ENCODE data around the gene PAMR1.

PAMR1 gene
- 0 reads per million in 3 donors for total RNA-seq

GRCh38 chr11:35525501-35526175, at the start of gene PAMR1:
TSS of gene PAMR1 (minus strand) at chr11:35525616. CDS start at chr11:35525585, 31 bp downstream.
- Histone ChIP-seq H3K4me1 (ENCODE audit: control insufficient read depth, insufficient read depth, low read length, poor library complexity, severe bottlenecking) (peaks cover 5% of the 10 kb centered on the region), H3K4me3 (ENCODE audit: insufficient read depth, low read depth, low read length, poor library complexity, severe bottlenecking) (no peak within 1 kb of the TSS), H3K27ac (ENCODE audit: insufficient read depth, low read length, poor library complexity, severe bottlenecking) (no peak within 1 kb of the TSS), H3K27me3 (replicated peaks; ENCODE audit: control insufficient read depth, insufficient read depth, low read length, poor library complexity, severe bottlenecking) (peaks cover 17% of the 10 kb centered on the region), H3K36me3 (ENCODE audit: control insufficient read depth, insufficient read depth, low read length) (no peaks in the 10 kb centered on the region), H3K9me3 (ENCODE audit: control insufficient read depth, low read length) (no peaks in the 10 kb centered on the region)
- DNase-seq, result no peak

- H3K27ac ChIP-seq (ENCODE audit: insufficient read depth, low read length, poor library complexity, severe bottlenecking), result no peak overlapping the region
- H3K4me1 ChIP-seq (ENCODE audit: control insufficient read depth, insufficient read depth, low read length, poor library complexity, severe bottlenecking), result no peaks in the 10 kb centered on the region
- no peak overlapping the region for H3K4me3 ChIP-seq (ENCODE audit: insufficient read depth, low read depth, low read length, poor library complexity, severe bottlenecking)
- no peaks in the 10 kb centered on the region for H3K27me3 ChIP-seq (replicated peaks; ENCODE audit: control insufficient read depth, insufficient read depth, low read length, poor library complexity, severe bottlenecking)
- no peak for DNase-seq
- no peaks in the 10 kb centered on the region for H3K36me3 ChIP-seq (ENCODE audit: control insufficient read depth, insufficient read depth, low read length)
- H3K9me3 ChIP-seq (ENCODE audit: control insufficient read depth, low read length), result no peaks in the 10 kb centered on the region
These were observed 46.3 kb upstream of the PAMR1 start for GRCh38 chr11:35571696-35572095.

- H3K27ac ChIP-seq (ENCODE audit: insufficient read depth, low read length, poor library complexity, severe bottlenecking), result no peak overlapping the region
- no peaks in the 10 kb centered on the region for H3K36me3 ChIP-seq (ENCODE audit: control insufficient read depth, insufficient read depth, low read length)
- no peaks in the 10 kb centered on the region for H3K4me1 ChIP-seq (ENCODE audit: control insufficient read depth, insufficient read depth, low read length, poor library complexity, severe bottlenecking)
- no peak for DNase-seq
- no peak overlapping the region for H3K4me3 ChIP-seq (ENCODE audit: insufficient read depth, low read depth, low read length, poor library complexity, severe bottlenecking)
- no peaks in the 10 kb centered on the region for H3K27me3 ChIP-seq (replicated peaks; ENCODE audit: control insufficient read depth, insufficient read depth, low read length, poor library complexity, severe bottlenecking)
- H3K9me3 ChIP-seq (ENCODE audit: control insufficient read depth, low read length), result no peaks in the 10 kb centered on the region
These were observed 42.5 kb upstream of the PAMR1 start for GRCh38 chr11:35567737-35568465.

- Histone ChIP-seq H3K27ac (ENCODE audit: insufficient read depth, low read length, poor library complexity, severe bottlenecking) (no peak overlapping the region), H3K36me3 (ENCODE audit: control insufficient read depth, insufficient read depth, low read length) (no peaks in the 10 kb centered on the region), H3K4me1 (ENCODE audit: control insufficient read depth, insufficient read depth, low read length, poor library complexity, severe bottlenecking) (no peaks in the 10 kb centered on the region), H3K4me3 (ENCODE audit: insufficient read depth, low read depth, low read length, poor library complexity, severe bottlenecking) (no peak overlapping the region), H3K9me3 (ENCODE audit: control insufficient read depth, low read length) (no peaks in the 10 kb centered on the region), H3K27me3 (replicated peaks; ENCODE audit: control insufficient read depth, insufficient read depth, low read length, poor library complexity, severe bottlenecking) (peaks cover 2% of the 10 kb centered on the region)
- no peak for DNase-seq
These were observed 41.5 kb upstream of the PAMR1 start for GRCh38 chr11:35566885-35567284.

- Histone ChIP-seq H3K27me3 (replicated peaks; ENCODE audit: control insufficient read depth, insufficient read depth, low read length, poor library complexity, severe bottlenecking) (peaks cover 4% of the 10 kb centered on the region), H3K9me3 (ENCODE audit: control insufficient read depth, low read length) (no peaks in the 10 kb centered on the region), H3K4me1 (ENCODE audit: control insufficient read depth, insufficient read depth, low read length, poor library complexity, severe bottlenecking) (no peaks in the 10 kb centered on the region), H3K36me3 (ENCODE audit: control insufficient read depth, insufficient read depth, low read length) (no peaks in the 10 kb centered on the region), H3K27ac (ENCODE audit: insufficient read depth, low read length, poor library complexity, severe bottlenecking) (no peak overlapping the region), H3K4me3 (ENCODE audit: insufficient read depth, low read depth, low read length, poor library complexity, severe bottlenecking) (no peak overlapping the region)
- DNase-seq, result no peak
These were observed 40.8 kb upstream of the PAMR1 start for GRCh38 chr11:35566181-35566580.

DNA sequence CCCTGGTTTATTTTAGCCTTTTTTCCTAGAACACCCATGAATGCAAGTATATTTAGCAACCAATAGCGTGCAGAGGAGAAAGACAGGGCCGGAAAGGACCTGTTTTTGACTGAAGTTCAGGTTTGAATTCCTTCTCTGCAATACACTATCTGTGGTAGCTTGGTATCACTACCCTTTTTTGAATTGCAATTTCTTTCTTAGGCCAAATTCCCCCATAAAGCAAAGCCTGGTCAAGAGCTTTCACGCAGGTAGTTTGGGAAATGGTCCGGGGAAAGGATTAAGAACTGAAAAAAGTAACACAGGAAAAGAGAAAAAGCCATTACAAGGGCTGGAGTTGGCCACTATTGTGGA, 38.8 kb upstream of the PAMR1 start:
- no peak for DNase-seq
- no peak overlapping the region for H3K27ac ChIP-seq (ENCODE audit: insufficient read depth, low read length, poor library complexity, severe bottlenecking)
- H3K9me3 ChIP-seq (ENCODE audit: control insufficient read depth, low read length), result no peaks in the 10 kb centered on the region
- H3K36me3 ChIP-seq (ENCODE audit: control insufficient read depth, insufficient read depth, low read length), result no peaks in the 10 kb centered on the region
- H3K27me3 ChIP-seq (replicated peaks; ENCODE audit: control insufficient read depth, insufficient read depth, low read length, poor library complexity, severe bottlenecking), result peaks cover 4% of the 10 kb centered on the region
- H3K4me3 ChIP-seq (ENCODE audit: insufficient read depth, low read depth, low read length, poor library complexity, severe bottlenecking), result no peak overlapping the region
- no peaks in the 10 kb centered on the region for H3K4me1 ChIP-seq (ENCODE audit: control insufficient read depth, insufficient read depth, low read length, poor library complexity, severe bottlenecking)

DNA sequence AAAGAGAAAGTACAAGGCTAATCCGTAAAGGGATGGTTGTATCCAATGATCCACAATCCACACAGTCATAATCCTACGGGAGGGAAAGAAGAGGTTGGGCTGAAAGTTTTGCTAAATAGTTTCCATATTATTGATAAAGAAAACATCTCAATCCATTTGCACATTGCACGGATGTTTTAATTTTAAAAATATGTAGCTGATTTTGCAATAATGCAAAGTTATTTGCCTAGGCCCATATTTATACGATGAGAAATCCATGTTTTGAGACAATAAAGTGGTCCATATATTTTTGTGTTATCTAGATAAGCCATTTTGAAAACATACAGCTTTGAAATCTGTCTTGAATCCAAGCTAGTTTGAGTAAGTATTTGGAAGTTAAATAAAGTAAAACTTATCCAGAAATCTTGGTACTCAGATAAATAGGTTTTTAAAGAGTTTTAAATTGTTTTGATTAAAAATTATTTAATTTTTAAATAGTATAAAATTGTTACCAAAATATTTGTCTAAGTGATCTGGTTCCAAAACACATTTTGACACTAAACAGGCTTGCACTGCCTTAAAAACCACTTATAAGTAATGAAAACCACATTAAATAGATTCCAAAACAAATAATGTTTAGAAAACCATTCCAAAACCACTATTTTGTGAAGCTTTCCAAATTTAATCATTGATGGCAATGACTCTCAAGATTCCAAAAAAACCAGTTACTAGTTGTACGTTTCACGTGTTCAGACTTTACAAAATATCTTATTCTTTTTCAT, 38.2 kb upstream of the PAMR1 start:
- no peak overlapping the region for H3K27ac ChIP-seq (ENCODE audit: insufficient read depth, low read length, poor library complexity, severe bottlenecking)
- no peaks in the 10 kb centered on the region for H3K36me3 ChIP-seq (ENCODE audit: control insufficient read depth, insufficient read depth, low read length)
- H3K4me3 ChIP-seq (ENCODE audit: insufficient read depth, low read depth, low read length, poor library complexity, severe bottlenecking), result no peak overlapping the region
- H3K27me3 ChIP-seq (replicated peaks; ENCODE audit: control insufficient read depth, insufficient read depth, low read length, poor library complexity, severe bottlenecking), result peaks cover 4% of the 10 kb centered on the region
- H3K9me3 ChIP-seq (ENCODE audit: control insufficient read depth, low read length), result no peaks in the 10 kb centered on the region
- no peaks in the 10 kb centered on the region for H3K4me1 ChIP-seq (ENCODE audit: control insufficient read depth, insufficient read depth, low read length, poor library complexity, severe bottlenecking)
- no peak for DNase-seq

GRCh38 chr11:35559949-35560348, 34.5 kb upstream of the PAMR1 start:
- Histone ChIP-seq H3K27ac (ENCODE audit: insufficient read depth, low read length, poor library complexity, severe bottlenecking) (no peak overlapping the region), H3K4me3 (ENCODE audit: insufficient read depth, low read depth, low read length, poor library complexity, severe bottlenecking) (no peak overlapping the region)

DNA sequence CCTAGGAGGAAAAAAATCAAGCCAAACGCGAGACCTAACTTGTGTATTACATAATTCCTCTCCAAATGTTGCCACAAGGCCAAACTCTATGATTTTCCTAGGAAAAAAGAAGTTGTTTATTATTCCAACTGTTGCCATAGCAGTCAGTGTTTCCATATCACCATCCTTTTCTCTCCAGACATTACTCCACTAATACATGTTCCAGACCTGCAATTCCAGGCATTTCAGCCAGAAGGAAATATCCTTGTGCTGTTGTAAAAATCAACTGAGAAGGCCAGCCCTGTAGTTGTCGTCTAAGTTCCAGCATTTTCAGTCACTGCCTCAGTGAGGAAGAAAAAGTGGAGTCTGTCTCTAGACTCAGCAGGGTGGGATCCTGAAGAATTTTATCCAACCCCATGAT, 33.1 kb upstream of the PAMR1 start:
- H3K27ac ChIP-seq (ENCODE audit: insufficient read depth, low read length, poor library complexity, severe bottlenecking), result no peak overlapping the region
- H3K27me3 ChIP-seq (replicated peaks; ENCODE audit: control insufficient read depth, insufficient read depth, low read length, poor library complexity, severe bottlenecking), result peaks cover 7% of the 10 kb centered on the region
- H3K9me3 ChIP-seq (ENCODE audit: control insufficient read depth, low read length), result no peaks in the 10 kb centered on the region
- no peak overlapping the region for H3K4me3 ChIP-seq (ENCODE audit: insufficient read depth, low read depth, low read length, poor library complexity, severe bottlenecking)
- no peaks in the 10 kb centered on the region for H3K4me1 ChIP-seq (ENCODE audit: control insufficient read depth, insufficient read depth, low read length, poor library complexity, severe bottlenecking)
- DNase-seq, result no peak
- no peaks in the 10 kb centered on the region for H3K36me3 ChIP-seq (ENCODE audit: control insufficient read depth, insufficient read depth, low read length)

More at GRCh38 chr11:35559949-35560348, 34.5 kb upstream of the PAMR1 start:
- Histone ChIP-seq H3K36me3 (ENCODE audit: control insufficient read depth, insufficient read depth, low read length) (no peaks in the 10 kb centered on the region), H3K4me1 (ENCODE audit: control insufficient read depth, insufficient read depth, low read length, poor library complexity, severe bottlenecking) (no peaks in the 10 kb centered on the region), H3K27me3 (replicated peaks; ENCODE audit: control insufficient read depth, insufficient read depth, low read length, poor library complexity, severe bottlenecking) (peaks cover 7% of the 10 kb centered on the region), H3K9me3 (ENCODE audit: control insufficient read depth, low read length) (no peaks in the 10 kb centered on the region)
- DNase-seq, result no peak

DNA sequence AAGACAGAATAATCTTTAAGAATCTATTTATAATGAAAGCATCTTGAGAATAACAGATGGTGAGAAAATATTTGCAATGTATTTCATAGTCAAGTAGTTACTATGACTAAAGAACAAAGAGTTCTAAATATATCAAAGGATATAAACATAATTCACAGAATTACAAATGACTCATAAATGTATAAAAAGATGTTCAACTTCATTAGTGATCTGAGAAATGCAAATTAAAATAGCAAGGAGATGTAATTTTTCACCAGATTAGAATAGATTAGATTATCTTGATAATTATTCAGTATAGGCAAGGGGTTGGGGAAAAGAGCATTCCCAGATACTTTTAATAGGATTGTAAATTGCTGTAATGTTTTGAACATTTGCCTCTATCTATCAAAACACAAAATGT, 30.1 kb upstream of the PAMR1 start:
- no peaks in the 10 kb centered on the region for H3K36me3 ChIP-seq (ENCODE audit: control insufficient read depth, insufficient read depth, low read length)
- no peak for DNase-seq
- no peak overlapping the region for H3K4me3 ChIP-seq (ENCODE audit: insufficient read depth, low read depth, low read length, poor library complexity, severe bottlenecking)
- H3K27ac ChIP-seq (ENCODE audit: insufficient read depth, low read length, poor library complexity, severe bottlenecking), result no peak overlapping the region
- H3K27me3 ChIP-seq (replicated peaks; ENCODE audit: control insufficient read depth, insufficient read depth, low read length, poor library complexity, severe bottlenecking), result peaks cover 3% of the 10 kb centered on the region
- H3K9me3 ChIP-seq (ENCODE audit: control insufficient read depth, low read length), result no peaks in the 10 kb centered on the region
- H3K4me1 ChIP-seq (ENCODE audit: control insufficient read depth, insufficient read depth, low read length, poor library complexity, severe bottlenecking), result no peaks in the 10 kb centered on the region
